HepG2 (cell line): Measurements from ENCODE around the gene CRIM1. TPM values are rescaled to one million over a fixed set of nuclear protein-coding genes. Genes with fewer than 3 reads are reported as not detected.

ENCODE experiments used
- ATAC-seq: fragments of 200-7000 bp; cut with Tn5 transposase; 3 replicates; pipeline ENCODE4 v1.9.1; 2020; ENCODE audit warnings: mild to moderate bottlenecking, moderate library complexity
- BruUV-seq: library from RNA; stranded (reverse); fragments of 400-500 nt; replicated peaks from 2 replicates; lab custom pipeline; 2021; lab: Mats Ljungman, UMichigan
- CTCF ChIA-PET: fragments of 300-600 bp; formaldehyde crosslinking; extraction: SDS; loops from one replicate; lab custom pipeline; 2021; ENCODE audit warnings: low total read pairs, inconsistent platforms, low intra/inter-chr PET ratio; lab: Yijun Ruan, JAX
- POLR2A ChIA-PET: fragments of 350-600 bp; sonication (Branson Sonifier 250); formaldehyde crosslinking; loops from one replicate; lab custom pipeline; 2020; ENCODE audit warnings: antibody characterized with exemption, inconsistent platforms; lab: Yijun Ruan, JAX
- DNase-seq: peaks from one replicate; pipeline ENCODE4 v3.0.0-alpha.2; 2015; ENCODE audit warnings: low spot score
- FAIRE-seq: peaks from 3 replicates; lab custom pipeline; 2011; peaks lifted over from hg19 to GRCh38; lab: Jason Lieb, UNC
- H2AFZ ChIP-seq: one replicate; pipeline ENCODE4 v1.6.1; 2011; ENCODE audit warnings: low read length, inconsistent platforms
- H3K27ac ChIP-seq: fragments of 300-600 bp; 3 replicates; pipeline ENCODE4 v1.8.0; 2011; ENCODE audit warnings: mixed run types, mild to moderate bottlenecking, mixed read lengths, low read length, inconsistent platforms; ENCODE audit not compliant: insufficient read depth; ENCODE audit errors: extremely low read length
- H3K27me3 ChIP-seq, 2 experiments: fragments of 200-600 bp in 1 of 2; 2 replicates in 1 of 2; 3 replicates in 1 of 2; pipeline versions ENCODE4 v1.6.0 to v1.8.0; 2011; ENCODE audit warnings: low read length in 2 of 2, mild to moderate bottlenecking in 2 of 2, moderate library complexity in 2 of 2, inconsistent platforms in 1 of 2; ENCODE audit not compliant: insufficient read depth in 2 of 2, control insufficient read depth in 1 of 2
- H3K36me3 ChIP-seq, 2 experiments: fragments of 200-600 bp in 1 of 2; replicated peaks in 1 of 2; 2 replicates in 1 of 2; 3 replicates in 1 of 2; pipeline versions ENCODE4 v1.5.1 to v1.8.0; 2011; ENCODE audit warnings: low read length in 2 of 2, inconsistent platforms in 1 of 2; ENCODE audit not compliant: insufficient read depth in 2 of 2, control insufficient read depth in 1 of 2
- H3K4me1 ChIP-seq: 2 replicates; pipeline ENCODE4 v1.5.1; 2012; ENCODE audit warnings: low read length, inconsistent platforms; ENCODE audit not compliant: insufficient read depth
- H3K4me2 ChIP-seq: 2 replicates; pipeline ENCODE4 v1.6.0; 2011; ENCODE audit warnings: low read depth, low read length, inconsistent platforms
- H3K4me3 ChIP-seq, 3 experiments: fragments of 200-600 bp in 1 of 3; sonication (generic), shearing (Covaris generic) in 1 of 3; replicated peaks in 1 of 3; 2 replicates each; pipeline ENCODE4 v1.5.1; 2011 to 2016; ENCODE audit warnings: low read length in 3 of 3, inconsistent platforms in 2 of 3, low read depth in 2 of 3, mild to moderate bottlenecking in 2 of 3, control low read depth in 1 of 3, mixed read lengths in 1 of 3; ENCODE audit not compliant: insufficient read depth in 1 of 3
- H3K79me2 ChIP-seq: one replicate; pipeline ENCODE4 v1.6.1; 2011; ENCODE audit warnings: low read length, inconsistent platforms; ENCODE audit not compliant: insufficient read depth
- H3K9ac ChIP-seq: 2 replicates; pipeline ENCODE4 v1.6.0; 2011; ENCODE audit warnings: mild to moderate bottlenecking, low read depth, low read length, inconsistent platforms; ENCODE audit not compliant: insufficient read depth
- H3K9me3 ChIP-seq: 2 replicates; pipeline ENCODE4 v1.5.1; 2012; ENCODE audit warnings: mild to moderate bottlenecking, low read length
- H4K20me1 ChIP-seq: 2 replicates; pipeline ENCODE4 v1.6.0; 2011; ENCODE audit warnings: inconsistent platforms, mild to moderate bottlenecking, low read length, moderate library complexity; ENCODE audit not compliant: insufficient read depth
- BRCA1 ChIP-seq: sonication (generic); formaldehyde crosslinking; IDR thresholded peaks from 2 replicates; pipeline ENCODE4 v1.4.0; 2020; ENCODE audit warnings: missing genetic modification reagents
- DR1 ChIP-seq: sonication (generic); formaldehyde crosslinking; IDR thresholded peaks from 2 replicates; pipeline ENCODE4 v1.8.0; 2021; ENCODE audit warnings: mild to moderate bottlenecking, missing genetic modification reagents, inconsistent platforms
- FIP1L1 ChIP-seq: fragments of 200-400 bp; formaldehyde crosslinking; IDR thresholded peaks from 2 replicates; pipeline ENCODE4 v1.6.1; 2018; ENCODE audit warnings: low read depth, mild to moderate bottlenecking, low read length, moderate library complexity, borderline replicate concordance; ENCODE audit not compliant: insufficient read depth
- FOXA3 ChIP-seq: IDR thresholded peaks from 2 replicates; pipeline ENCODE4 v1.6.1; 2016; ENCODE audit warnings: missing genetic modification reagents, missing compliant biosample characterization
- GTF2F1 ChIP-seq: fragments of 150-350 bp; IDR thresholded peaks from 2 replicates; pipeline ENCODE4 v1.6.1; 2014; ENCODE audit warnings: low read length
- HNF4G ChIP-seq, 2 experiments: sonication (generic) in 1 of 2; formaldehyde crosslinking in 1 of 2; IDR thresholded peaks; 2 replicates each; pipeline versions ENCODE4 v1.4.0 to v1.6.1; 2011 to 2020; ENCODE audit warnings: borderline replicate concordance in 2 of 2, low read depth in 2 of 2, mild to moderate bottlenecking in 2 of 2, low read length in 1 of 2, missing genetic modification reagents in 1 of 2, moderate library complexity in 1 of 2
- KMT2B ChIP-seq: IDR thresholded peaks from 2 replicates; pipeline ENCODE4 v1.6.1; 2016; ENCODE audit warnings: missing genetic modification reagents, missing compliant biosample characterization
- MBNL3 ChIP-seq: fragments of 250-450 bp; sonication (Bioruptor Pico); conservative IDR thresholded peaks from 2 replicates; pipeline ENCODE4 v1.8.0; 2022; ENCODE audit warnings: mild to moderate bottlenecking, inconsistent platforms
- PAX8 ChIP-seq: sonication (generic); formaldehyde crosslinking; IDR thresholded peaks from 2 replicates; pipeline ENCODE4 v1.8.0; 2022; ENCODE audit warnings: mild to moderate bottlenecking, missing genetic modification reagents, borderline replicate concordance
- RFX3 ChIP-seq: IDR thresholded peaks from 2 replicates; pipeline ENCODE4 v1.6.1; 2016; ENCODE audit warnings: missing biosample characterization, missing genetic modification reagents
- TBX2 ChIP-seq: sonication (generic); formaldehyde crosslinking; IDR thresholded peaks from 2 replicates; pipeline ENCODE4 v1.5.0; 2020; ENCODE audit warnings: missing genetic modification reagents, mild to moderate bottlenecking, borderline replicate concordance
- TEF ChIP-seq: sonication (generic); formaldehyde crosslinking; IDR thresholded peaks from 2 replicates; pipeline ENCODE4 v1.5.0; 2020; ENCODE audit warnings: missing genetic modification reagents
- TSC22D2 ChIP-seq: sonication (generic); formaldehyde crosslinking; IDR thresholded peaks from 2 replicates; pipeline ENCODE4 v1.5.1; 2020; ENCODE audit warnings: missing genetic modification reagents, mild to moderate bottlenecking, borderline replicate concordance
- YEATS4 ChIP-seq: sonication (generic); formaldehyde crosslinking; IDR thresholded peaks from 2 replicates; pipeline ENCODE4 v1.4.0; 2020; ENCODE audit warnings: missing genetic modification reagents, borderline replicate concordance
- ZBTB34 ChIP-seq: sonication (generic); formaldehyde crosslinking; IDR thresholded peaks from 2 replicates; pipeline ENCODE4 v1.8.0; 2022; ENCODE audit warnings: mild to moderate bottlenecking, missing genetic modification reagents
- ZNF253 ChIP-seq: sonication (generic); formaldehyde crosslinking; IDR thresholded peaks from 2 replicates; pipeline ENCODE4 v1.8.0; 2022; ENCODE audit warnings: mild to moderate bottlenecking, missing genetic modification reagents, borderline replicate concordance
- WGBS: methylation state at CpG from one replicate; pipeline ENCODE4 v1.1.6; 2017; ENCODE audit warnings: low lambda C conversion rate; 5-methylcytosine and 5-hydroxymethylcytosine counted together
- in situ Hi-C: cut with HindIII; loops from 2 replicates; pipeline ENCODE4 v1.10.0; 2017; ENCODE audit warnings: low pct_unique_long_range_greater_than_20kb; ENCODE audit not compliant: extremely low pct_ligation_motif_present
- intact Hi-C: fragments of 100-400 bp; cut with micrococcal nuclease; formaldehyde crosslinking; loops from one replicate; pipeline ENCODE4 v1.10.0; 2022; ENCODE audit not compliant: unreplicated experiment
- polyA plus RNA-seq, 8 experiments: library from polyadenylated mRNA; depleted of rRNA in 3 of 8; stranded (reverse) in 7 of 8; unstranded in 1 of 8; fragments of >200 nt; fragmentation: Illumina TruSeq in 4 of 8; extraction: Trizol in 4 of 8; gene quantifications; 2 replicates each; pipeline versions ENCODE4 v1.2.1 to v1.2.3, GENCODE V29; 2011 to 2016; ENCODE audit warnings: low read depth in 4 of 8, missing spikeins in 1 of 8, mixed read lengths in 1 of 8; ENCODE audit not compliant: insufficient read depth in 1 of 8
- total RNA-seq, 5 experiments: library from RNA; depleted of rRNA; stranded (reverse); fragments of >200 nt; fragmentation: Illumina TruSeq; extraction: Trizol; gene quantifications; 2 replicates each; pipeline ENCODE4 v1.2.3, GENCODE V29; 2016; ENCODE audit warnings: low read depth in 1 of 5

Gene CRIM1
- total and polyA plus RNA-seq, 2 of the 13 experiments (the other 11 are each of a cell fraction or from before 2014, with no cell fraction given), result 39.1 to 69.9 TPM

DNA sequence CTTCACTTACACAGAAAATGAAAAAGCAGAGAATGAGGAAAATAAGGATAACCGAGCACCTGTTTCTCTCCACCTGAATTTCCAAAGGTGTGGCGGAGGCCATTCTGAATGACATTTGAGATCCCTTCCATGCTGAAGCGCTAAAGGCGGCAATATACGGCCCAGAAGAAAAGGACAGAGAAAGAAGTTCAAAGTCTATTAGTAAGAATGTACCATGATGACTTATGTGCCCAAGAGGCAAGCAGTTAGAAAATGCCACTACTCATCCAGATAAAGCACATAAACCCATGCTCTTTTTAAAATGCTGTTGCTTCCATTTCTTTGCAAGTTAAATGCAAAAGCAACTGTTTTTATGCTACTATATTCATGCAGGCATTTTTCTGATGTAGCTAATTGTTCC is 205.1 kb downstream of the CRIM1 start:
- no peak overlapping the region for H2AFZ ChIP-seq
- intact Hi-C loops (no loop called here), in situ Hi-C loops (no loop called here)
- no peak overlapping the region for H3K4me2 ChIP-seq
- WGBS, result 98% methylated on average over 5 of the region's 5 CpGs
- H3K27ac ChIP-seq, result no peak overlapping the region
- peaks cover 2 to 39% of the 10 kb centered on the region in 2 experiments; a peak in 3 of 5 replicates for H3K36me3 ChIP-seq
- TF ChIP-seq HNF4G (IDR thresholded peaks at IDR 0.05; ENCODE audit: borderline replicate concordance, low read depth, low read length) (no peak), HNF4G (CRISPR knock-in tag; IDR thresholded peaks at IDR 0.05; ENCODE audit: borderline replicate concordance, low read depth) (no peak), TSC22D2 (CRISPR knock-in tag) (no peak), MBNL3 (CRISPR knock-in tag) (no peak), GTF2F1 (no peak), FIP1L1 (no peak), KMT2B (no peak), YEATS4 (CRISPR knock-in tag) (no peak), DR1 (no peak), TBX2 (CRISPR knock-in tag) (no peak), ZBTB34 (no peak), RFX3 (no peak), PAX8 (CRISPR knock-in tag) (no peak), FOXA3 (CRISPR knock-in tag) (no peak), TEF (CRISPR knock-in tag) (no peak), BRCA1 (no peak), ZNF253 (no peak)
- H4K20me1 ChIP-seq, result no peaks in the 10 kb centered on the region
- no peaks in the 10 kb centered on the region for H3K9me3 ChIP-seq
- no peak overlapping the region for H3K4me3 ChIP-seq
- DNase-seq (no peak), FAIRE-seq (no peak), ATAC-seq (no peak)
- ChIA-PET POLR2A (no interaction called here), CTCF (no interaction called here)
- H3K27me3 ChIP-seq, result no peaks in the 10 kb centered on the region
- BruUV-seq, result no TSS peak
- no peaks in the 10 kb centered on the region for H3K79me2 ChIP-seq
- H3K9ac ChIP-seq, result no peak overlapping the region
- H3K4me1 ChIP-seq, result peaks cover 23% of the 10 kb centered on the region
